GM19035 (cell line): ENCODE measurements around the gene GORASP2.

Source experiments
- ATAC-seq: cut with Tn5 transposase; IDR thresholded peaks from one replicate; pipeline ENCODE4 v1.9.1; 2021; ENCODE audit not compliant: unreplicated experiment

The GORASP2 gene

DNA sequence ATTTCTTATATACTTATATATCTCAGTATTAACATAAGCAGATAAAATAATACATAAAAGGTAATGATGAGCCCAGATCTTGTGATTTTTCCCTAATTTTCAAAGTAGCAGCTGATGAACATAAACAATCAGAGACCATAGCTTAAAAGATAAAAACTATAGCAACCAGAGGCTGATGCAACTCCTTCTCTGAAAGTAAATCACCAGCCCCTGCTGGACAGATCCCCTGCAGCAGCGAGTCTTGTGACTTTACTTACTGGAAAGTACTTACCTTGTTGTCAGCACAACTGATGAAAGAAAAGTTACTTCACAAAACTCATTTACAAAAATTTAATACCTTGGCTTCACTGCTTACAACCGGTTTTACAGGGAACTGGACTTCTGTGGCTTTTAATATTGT, 67.3 kb downstream of the GORASP2 start:
- no peak for ATAC-seq

DNA sequence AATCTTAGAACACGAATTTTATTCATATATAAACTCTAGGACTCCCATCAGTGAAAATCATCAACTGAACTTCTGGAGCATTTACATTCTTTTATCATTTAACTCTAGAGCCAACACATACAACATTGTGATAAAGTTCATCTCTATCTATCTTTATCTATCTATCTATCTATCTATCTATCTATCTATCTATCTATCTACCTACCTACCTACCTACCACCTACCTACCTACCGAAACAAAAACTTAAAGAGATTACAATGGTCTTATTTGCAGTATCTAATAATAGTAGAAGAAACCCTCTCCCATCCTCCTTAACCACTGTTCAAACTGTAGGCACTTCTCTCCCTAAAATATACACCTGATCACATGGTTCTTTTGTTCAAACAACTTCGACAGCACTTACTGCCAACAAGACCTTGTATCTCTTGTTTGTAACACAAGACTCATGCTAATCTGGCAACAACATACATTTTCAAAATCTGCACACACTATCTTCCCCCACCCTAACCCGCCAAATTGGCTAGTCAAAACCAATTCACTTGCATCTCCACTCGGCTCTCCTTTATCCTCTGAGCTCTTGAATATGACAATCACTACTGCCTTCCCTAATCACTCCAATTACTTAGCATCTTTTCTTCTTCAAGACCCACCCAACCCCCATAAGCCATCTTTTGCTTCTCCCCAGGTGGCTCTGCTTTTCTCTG, 69.0 kb downstream of the GORASP2 start:
- no peak for ATAC-seq

DNA sequence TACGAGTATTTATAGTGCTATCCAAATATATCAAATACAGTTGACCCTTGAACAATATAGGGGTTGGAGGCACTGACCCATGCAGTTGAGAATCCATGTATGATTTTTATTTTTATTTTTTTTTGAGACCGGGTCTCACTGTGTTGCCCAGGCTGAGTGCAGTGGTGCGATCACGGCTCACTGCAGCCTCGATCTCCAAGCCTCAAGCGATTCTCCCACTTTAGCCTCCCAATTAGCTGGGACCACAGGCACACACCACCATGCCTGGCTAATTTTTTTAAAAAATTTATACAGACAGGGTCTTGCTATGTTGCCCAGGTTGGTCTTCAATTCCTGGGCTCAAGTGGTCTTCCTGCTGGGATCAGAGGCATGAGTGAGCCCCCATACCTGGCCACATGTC, 70.6 kb downstream of the GORASP2 start:
- ATAC-seq: no peak

DNA sequence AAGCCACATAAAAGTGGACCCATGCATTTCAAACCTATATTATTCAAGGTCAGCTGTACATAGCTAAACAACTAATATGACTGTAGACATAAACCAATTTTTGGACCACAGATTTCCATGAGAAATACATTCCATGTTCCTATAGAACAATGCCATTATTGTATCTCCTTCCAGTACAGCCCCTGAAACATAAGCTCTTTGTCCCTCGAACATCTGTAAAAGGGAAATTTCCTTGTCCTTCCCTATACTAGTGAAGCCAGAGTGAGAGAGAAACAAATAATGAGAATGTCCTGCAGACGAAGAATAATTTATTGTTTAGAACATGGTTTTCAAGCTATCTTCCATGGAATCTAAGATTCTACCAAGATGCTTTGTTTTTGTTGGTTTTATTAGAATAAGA, 75.3 kb downstream of the GORASP2 start:
- no peak for ATAC-seq

DNA sequence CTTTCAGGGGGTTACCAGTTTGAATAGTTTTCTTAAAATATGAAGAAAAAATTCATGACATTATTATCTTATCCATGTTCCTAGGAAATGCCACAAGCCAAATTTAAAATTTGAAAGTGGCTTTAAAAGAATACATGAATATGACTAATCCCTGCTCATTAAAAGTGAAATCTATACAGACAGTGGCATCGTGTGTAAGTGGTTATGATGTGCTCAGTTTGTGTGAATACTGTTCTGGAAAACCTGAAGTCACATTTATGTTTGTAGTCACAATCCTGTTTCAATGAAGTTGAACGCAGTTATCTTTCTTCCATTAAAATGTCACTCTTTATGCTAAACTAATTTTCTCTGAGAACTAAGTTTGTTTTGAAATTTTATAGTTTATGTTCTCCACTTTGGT, 75.8 kb downstream of the GORASP2 start:
- no peak for ATAC-seq

DNA sequence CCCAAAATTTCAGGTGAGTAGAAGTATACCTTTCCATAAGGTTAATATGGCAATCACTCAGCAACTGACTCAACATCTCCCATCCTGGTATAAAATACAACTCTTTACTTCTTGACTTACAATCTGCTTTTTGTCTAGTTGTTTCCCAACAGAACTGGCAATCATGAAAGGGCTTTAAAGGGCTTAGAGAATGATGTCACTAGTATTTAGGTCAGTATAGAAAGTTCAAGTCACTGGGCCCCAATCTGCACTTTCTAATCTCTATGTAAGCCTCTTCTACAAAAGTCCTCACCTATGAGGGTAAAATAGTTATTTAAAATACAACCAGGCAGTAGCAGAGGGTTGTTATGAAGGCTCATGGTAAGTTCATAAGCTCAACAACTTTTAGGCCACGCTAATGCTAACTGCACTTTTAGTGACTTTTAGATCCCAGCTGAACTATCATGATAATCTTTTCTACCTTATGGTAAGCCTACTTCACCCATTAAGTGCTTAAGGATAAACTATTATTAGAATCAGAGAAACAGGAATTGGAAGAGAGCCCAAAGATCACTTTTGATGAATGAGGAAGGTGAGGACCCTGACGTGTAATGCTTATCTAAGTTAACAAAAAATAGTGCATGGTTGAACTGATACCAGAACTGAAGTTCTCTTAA, 79.6 kb downstream of the GORASP2 start:
- no peak for ATAC-seq

DNA sequence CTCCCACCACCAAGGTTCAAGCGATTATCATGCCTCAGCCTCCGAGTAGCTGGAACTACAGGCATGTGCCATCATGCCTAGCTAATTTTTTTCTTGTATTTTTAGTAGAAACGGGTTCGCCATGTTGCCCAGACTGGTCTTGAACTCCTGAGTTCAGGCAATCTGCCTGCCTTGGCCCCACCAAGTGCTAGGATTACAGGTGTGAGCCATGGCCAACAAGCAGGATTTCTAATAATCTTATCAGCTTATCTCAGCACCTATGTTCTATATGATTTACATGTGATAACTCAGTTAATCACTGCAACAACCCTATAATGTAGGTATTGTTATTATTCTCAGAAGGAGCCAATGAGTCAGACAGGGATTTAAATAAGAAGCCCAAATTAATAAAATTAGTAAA, 80.3 kb downstream of the GORASP2 start:
- ATAC-seq: no peak

DNA sequence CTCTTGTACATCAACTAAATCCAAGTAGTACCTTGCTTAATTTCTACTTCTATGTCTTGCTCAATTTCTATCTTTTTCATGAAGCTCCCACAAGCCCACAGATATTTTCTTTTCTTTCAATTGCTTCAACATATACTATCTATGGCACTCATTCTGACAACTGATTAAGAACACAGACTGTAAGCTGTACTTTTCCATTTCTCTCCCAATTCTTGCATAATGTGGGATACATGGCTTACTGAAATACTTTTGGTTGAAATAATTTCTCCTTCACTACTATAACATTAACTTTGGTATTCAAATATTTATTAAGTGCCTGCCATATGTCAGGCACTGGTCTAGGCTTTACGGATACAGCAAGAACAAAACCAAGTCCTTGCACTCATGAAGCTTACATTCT, 84.8 kb downstream of the GORASP2 start:
- no peak for ATAC-seq

DNA sequence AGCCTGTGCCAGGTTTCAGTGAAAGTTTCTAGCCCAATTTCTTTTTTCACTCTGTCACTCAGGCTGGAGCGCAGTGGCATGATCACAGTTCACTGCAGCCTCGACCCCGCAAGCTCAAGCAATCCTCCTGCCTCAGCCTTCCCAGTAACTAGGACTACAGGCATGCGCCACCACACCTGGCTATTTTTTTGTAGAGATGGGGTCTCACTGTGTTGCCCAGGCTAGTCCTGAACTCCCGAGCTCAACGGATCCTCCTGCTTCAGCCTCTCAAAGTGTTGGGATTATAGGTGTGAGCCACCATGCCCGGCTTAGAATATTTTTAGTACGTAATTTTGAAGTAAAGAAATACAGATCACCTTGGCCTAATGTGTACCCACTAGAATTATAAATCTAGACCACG, 87.1 kb downstream of the GORASP2 start:
- no peak for ATAC-seq
